Fibroblast of the aortic adventitia (primary cell): ENCODE data around the gene HSD17B14. TPM values are rescaled to one million over a fixed set of nuclear protein-coding genes. Genes with fewer than 3 reads are reported as not detected.

Experiments
- DNase-seq: peaks from one replicate; pipeline ENCODE4 v3.0.0-alpha.2; 2010; ENCODE audit warnings: low read depth
- H3K4me3 ChIP-seq: 2 replicates; pipeline ENCODE4 v1.5.1; 2011; ENCODE audit warnings: low read depth, mild to moderate bottlenecking, control low read depth, low read length, moderate library complexity
- total RNA-seq: library from RNA; depleted of rRNA; stranded (reverse); fragments of >200 nt; gene quantifications from 2 replicates; pipeline ENCODE4 v1.2.3, GENCODE V29; 2012; ENCODE audit warnings: low replicate concordance
- TF ChIP-seq, protein P1 (sequence below): IDR thresholded peaks from 2 replicates; pipeline ENCODE4 v1.5.1; 2011; ENCODE audit warnings: mild to moderate bottlenecking, low read length, control low read depth, inconsistent platforms; ENCODE audit not compliant: insufficient read depth

HSD17B14 gene
- total RNA-seq, 1 donor: 3.6 TPM

DNA sequence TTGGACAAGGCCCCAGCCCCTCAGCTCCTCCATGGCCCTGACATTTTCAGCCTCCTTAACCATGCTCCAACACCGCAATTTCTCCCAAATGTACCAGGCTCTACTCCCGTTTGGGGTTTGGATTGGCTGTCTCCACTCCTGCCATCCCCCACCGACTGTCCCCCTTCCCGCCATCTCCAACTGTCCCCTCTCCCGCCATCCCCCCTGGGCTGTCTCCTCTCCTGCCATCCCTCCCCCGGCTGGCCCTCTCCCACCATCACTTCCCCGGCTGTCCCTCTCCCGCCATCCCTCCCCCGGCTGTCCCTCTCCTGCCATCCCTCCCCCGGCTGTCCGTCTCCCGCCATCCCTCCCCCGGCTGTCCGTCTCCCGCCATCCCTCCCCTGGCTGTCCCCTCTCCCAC, 30.8 kb downstream of the HSD17B14 start:
- DNase-seq: no peak
- TF ChIP-seq, protein P1, sequence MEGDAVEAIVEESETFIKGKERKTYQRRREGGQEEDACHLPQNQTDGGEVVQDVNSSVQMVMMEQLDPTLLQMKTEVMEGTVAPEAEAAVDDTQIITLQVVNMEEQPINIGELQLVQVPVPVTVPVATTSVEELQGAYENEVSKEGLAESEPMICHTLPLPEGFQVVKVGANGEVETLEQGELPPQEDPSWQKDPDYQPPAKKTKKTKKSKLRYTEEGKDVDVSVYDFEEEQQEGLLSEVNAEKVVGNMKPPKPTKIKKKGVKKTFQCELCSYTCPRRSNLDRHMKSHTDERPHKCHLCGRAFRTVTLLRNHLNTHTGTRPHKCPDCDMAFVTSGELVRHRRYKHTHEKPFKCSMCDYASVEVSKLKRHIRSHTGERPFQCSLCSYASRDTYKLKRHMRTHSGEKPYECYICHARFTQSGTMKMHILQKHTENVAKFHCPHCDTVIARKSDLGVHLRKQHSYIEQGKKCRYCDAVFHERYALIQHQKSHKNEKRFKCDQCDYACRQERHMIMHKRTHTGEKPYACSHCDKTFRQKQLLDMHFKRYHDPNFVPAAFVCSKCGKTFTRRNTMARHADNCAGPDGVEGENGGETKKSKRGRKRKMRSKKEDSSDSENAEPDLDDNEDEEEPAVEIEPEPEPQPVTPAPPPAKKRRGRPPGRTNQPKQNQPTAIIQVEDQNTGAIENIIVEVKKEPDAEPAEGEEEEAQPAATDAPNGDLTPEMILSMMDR: no peak
- H3K4me3 ChIP-seq: no peak overlapping the region

DNA sequence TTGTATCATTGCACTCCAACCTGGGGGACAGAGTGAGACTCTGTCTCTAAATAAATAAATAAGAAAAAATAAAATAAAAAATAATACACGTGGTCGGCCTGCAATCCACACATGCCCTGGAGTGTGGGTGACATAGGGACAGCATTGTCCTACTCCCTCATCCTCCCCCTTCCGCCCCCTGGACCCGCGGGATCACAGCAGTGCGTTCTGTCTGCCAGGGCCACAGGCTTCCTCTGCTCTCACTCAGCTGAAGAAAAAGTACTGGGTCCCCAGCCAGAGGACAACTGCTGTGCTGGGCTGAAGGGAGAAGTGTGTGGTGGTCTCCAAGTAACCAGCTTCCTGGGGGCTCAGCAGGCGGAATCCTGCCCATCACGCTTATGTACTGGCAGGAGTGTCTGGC, 31.8 kb downstream of the HSD17B14 start:
- no peak for DNase-seq
- no peak overlapping the region for H3K4me3 ChIP-seq
- TF ChIP-seq, protein P1: no peak

DNA sequence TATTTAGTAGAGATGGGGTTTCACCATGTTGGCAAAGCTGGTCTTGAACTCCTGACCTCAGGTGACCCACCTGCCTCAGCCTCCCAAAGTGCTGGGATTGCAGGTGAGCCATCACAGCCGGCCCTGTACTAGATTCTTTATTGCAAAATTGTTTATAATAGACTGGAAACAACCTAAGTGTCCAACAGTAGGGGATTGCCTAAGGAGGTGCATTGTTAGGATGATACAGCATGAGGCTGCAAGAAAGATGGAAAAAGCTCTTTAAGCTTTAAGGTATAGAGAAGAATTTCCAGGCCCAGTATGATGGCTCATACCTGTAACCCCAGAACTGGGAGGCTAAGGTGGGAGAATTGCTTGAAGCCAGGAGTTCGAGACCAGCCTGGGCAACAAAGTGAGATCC, 33.7 kb downstream of the HSD17B14 start:
- H3K4me3 ChIP-seq: no peak overlapping the region
- DNase-seq: no peak
- TF ChIP-seq, protein P1: no peak

DNA sequence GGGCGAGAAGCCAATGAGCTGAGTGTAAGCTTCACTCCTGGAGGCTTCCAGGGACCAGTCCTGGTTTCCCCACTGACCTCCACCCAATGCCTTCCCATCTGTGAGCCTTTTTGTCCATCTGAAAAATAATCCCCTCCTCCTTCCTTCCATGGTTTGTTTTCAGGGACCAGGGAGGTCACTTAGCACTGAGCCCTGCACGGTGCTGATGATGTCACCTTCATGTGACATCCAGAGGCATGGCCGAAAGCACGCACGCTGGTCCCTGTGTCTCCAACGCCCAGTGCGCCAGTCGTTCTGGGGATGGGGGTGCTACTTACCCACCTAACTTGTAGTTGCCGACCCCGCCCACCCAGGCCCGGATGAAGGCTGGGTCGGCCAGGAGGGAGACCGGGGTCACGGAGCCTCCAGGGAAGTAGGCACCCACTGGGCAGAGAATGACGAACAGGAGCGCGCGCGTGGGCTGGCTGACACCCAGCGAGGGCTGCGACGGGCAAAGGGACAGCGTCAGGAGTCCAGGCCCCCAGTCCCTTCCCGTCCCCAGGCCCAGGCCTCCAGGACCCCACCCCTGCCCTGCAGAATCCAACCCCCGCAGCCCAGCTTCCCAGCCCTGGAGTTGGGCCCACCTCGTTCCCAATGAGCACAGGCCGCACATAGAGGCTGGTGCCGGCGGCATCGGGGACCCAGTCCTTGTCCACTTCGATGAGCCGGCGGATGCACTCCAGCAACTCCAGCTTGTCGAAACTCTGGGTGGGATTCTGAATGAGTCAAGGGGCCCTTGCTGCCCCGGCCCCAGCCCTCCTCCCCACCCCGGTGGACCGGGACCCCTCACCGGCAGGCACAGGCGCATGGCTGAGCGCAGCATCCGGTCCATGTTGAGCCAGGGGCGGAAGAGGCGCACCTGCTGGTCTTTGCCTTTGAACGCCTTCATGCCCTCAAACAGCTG, 36.7 kb downstream of the HSD17B14 start:
- no peak overlapping the region for H3K4me3 ChIP-seq
- TF ChIP-seq, protein P1: no peak
- no peak for DNase-seq

DNA sequence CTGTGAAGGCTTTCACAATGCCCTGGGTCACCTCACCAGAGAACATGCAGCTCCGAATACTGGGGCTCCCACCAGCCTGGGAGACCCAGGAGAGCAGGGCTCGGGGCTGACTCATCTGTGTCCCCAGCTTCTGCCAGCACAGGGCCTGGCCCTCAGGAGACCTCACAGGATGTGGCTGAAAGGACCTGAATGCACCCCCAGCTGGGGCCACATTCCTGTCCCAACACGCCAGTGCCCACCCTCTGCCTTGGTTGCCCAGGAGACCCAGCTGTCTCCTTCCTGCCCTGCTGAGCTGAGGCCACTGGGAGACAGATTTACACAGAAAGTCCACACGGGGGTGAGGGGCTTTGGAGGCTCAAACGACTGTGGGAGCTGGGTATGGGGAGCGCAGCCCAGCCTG, 37.4 kb downstream of the HSD17B14 start:
- TF ChIP-seq, protein P1: no peak
- DNase-seq: no peak
- no peak overlapping the region for H3K4me3 ChIP-seq

DNA sequence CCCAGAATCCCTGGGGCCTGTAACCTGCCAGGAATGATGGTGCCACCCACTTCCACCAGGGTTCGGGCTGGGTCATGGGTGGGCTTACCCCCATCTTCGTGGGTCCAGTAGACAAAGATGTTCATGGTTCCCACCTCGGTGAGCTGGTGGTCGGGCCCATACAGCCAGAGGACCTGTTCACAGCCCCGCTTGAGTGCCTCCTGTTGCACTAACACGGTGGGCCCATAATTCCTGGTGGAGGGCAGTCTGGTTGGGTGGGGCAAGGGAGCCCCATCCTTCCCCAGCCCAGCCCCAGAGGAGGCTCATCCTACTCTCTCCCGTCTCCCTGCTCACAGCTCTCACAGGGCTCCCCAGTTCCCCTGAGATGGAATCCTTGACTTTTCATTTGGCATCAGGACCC, 39.2 kb downstream of the HSD17B14 start:
- DNase-seq: no peak
- H3K4me3 ChIP-seq: no peak overlapping the region
- TF ChIP-seq, protein P1: no peak
